GM21367 (cell line): Measurements from ENCODE around the gene PLCB1.

ENCODE experiments used
- ATAC-seq: cut with Tn5 transposase; IDR thresholded peaks from one replicate; pipeline ENCODE4 v1.9.1; 2021; ENCODE audit not compliant: unreplicated experiment

PLCB1 gene

GRCh38 chr20:8242827-8243724, 111.0 kb downstream of the PLCB1 start:
- no peak for ATAC-seq

DNA sequence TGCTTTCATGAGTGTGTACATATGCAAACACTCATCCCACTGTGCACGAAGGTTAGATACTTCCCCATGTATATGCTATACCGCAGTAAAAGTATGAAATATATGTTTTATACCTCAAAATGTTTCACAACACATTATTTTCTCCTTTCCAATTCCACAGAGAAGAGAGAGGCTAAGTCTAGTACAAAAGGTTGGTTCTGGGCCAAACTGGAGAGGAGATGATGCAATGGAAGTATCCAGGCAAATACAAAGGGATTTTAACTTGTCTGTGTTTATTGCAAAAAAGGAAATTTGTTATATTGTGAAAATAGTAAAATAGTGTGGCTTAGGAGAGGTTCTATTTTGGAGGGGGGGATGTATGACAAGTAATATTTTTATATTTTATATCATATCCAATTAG, 112.6 kb downstream of the PLCB1 start:
- ATAC-seq: no peak

DNA sequence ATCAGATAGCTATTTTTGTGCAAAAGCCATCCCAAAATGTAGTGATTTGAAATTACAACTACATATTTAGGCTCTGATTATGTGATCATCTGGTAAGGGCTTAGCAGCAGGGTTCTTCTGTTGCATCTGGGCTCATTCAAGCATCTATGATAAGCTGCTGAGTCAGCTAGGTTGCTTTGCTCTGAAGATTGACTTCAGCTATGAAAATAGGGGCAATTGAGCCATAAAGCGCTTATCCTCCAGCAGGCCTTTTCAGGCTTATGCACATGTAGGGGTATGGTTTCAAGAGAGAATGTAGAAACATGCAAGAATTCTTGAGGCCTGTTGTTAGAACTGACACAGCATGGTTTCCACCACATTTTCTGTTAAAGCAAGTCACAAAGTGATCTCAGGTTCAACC, 114.1 kb downstream of the PLCB1 start:
- no peak for ATAC-seq

GRCh38 chr20:8246716-8247115, 114.7 kb downstream of the PLCB1 start:
- no peak for ATAC-seq

DNA sequence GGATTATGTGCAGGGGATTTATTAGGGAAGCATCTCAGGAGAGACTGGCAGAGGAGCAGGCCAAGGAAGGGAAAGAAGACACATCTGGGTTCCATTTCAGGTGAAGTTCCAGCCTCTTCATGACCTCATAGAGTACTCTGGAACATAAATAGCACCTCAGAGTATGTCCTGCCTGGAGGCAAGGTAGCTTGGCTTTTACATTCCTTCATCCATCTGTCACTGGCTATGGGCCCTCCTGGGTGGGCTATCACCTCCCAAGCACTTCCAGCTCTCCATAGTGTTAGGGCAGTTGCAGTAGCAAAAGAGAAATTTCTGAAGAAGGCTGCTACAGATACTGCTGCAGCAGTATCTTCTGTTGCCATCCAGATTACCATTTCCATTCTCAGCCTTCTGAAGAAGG, 116.0 kb downstream of the PLCB1 start:
- ATAC-seq: no peak

- no peak for ATAC-seq
Measured at GRCh38 chr20:8249634-8250033, 117.6 kb downstream of the PLCB1 start.

DNA sequence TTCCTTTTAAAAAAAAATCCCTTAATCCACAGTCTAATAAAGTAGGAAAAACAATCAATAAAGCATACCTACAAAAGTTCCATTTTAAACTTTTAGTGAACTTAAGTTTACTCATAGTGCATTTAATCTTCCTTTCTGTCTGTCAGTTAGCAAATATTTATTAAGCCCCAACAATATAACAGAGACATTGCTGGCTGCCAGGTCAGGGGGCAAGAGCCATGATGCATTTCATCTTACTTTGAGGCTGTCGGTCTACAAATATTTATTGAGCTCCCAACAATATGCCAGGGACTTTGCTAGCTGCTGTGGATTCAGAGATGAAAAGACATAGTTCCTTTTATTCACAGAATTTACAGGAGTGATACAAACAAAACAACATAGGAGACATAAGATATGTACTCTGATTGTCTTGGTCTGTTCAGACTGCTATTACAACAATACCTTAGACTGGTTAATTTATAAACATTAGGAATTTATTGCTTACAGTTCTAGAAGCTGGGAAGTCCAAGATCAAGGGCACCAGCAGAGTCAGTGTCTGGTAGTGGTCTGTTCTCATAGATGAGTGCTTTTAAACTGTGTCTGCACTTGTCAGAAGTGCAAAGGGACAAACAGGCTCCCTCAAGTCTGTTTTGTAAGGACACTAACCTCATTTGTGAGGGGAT, 118.6 kb downstream of the PLCB1 start:
- ATAC-seq: no peak

- no peak for ATAC-seq
Measured at GRCh38 chr20:8251201-8251575, 119.1 kb downstream of the PLCB1 start.

- ATAC-seq: no peak
Measured at GRCh38 chr20:8254911-8255582, 123.0 kb downstream of the PLCB1 start.

- no peak for ATAC-seq
Measured at GRCh38 chr20:8255945-8256632, 124.0 kb downstream of the PLCB1 start.

- no peak for ATAC-seq
Measured at GRCh38 chr20:8260837-8261251, 128.8 kb downstream of the PLCB1 start.

GRCh38 chr20:8262721-8263120, 130.7 kb downstream of the PLCB1 start:
- ATAC-seq: no peak

DNA sequence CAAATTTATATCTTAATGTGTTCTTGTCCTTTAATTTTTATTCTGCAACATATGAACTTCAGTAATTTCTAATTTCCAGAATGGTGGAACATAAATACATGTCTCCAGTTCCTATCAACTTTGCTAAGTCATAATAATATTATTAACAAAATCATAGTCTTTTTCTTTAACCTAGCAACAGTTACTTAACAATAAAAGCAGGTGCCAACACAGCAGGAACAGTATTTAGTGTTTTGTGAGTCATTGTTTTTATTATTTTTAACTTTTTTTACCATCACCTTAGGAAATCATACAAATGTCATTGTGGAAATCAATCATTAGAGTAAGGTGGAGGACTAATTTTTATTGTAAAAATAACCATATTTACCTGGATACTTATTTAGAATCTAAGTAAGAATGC, 133.5 kb downstream of the PLCB1 start:
- no peak for ATAC-seq

- ATAC-seq: no peak
Measured at GRCh38 chr20:8267009-8267408, 134.9 kb downstream of the PLCB1 start.

GRCh38 chr20:8271727-8272126, 139.7 kb downstream of the PLCB1 start:
- ATAC-seq: no peak

DNA sequence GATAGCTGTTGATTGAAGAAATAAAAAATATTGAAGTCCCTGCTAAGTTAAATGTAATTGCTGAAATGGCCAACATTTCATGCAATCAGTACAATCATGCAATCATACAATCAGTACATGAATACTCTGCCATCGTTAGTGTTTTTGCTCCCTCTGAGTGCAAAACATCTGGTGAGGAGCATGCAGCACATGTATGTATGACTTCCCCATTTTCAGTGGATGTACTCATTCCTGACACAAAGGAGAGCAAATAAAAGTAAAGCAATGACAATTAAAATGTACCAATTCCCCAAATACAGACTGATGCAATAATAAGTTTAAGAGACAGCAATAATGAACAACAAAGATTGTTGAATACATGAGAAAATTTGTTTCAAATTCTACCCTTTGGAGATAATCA, 140.7 kb downstream of the PLCB1 start:
- no peak for ATAC-seq

GRCh38 chr20:8284902-8285301, 152.8 kb downstream of the PLCB1 start:
- ATAC-seq: no peak

GRCh38 chr20:8287340-8287739, 155.3 kb downstream of the PLCB1 start:
- no peak for ATAC-seq

DNA sequence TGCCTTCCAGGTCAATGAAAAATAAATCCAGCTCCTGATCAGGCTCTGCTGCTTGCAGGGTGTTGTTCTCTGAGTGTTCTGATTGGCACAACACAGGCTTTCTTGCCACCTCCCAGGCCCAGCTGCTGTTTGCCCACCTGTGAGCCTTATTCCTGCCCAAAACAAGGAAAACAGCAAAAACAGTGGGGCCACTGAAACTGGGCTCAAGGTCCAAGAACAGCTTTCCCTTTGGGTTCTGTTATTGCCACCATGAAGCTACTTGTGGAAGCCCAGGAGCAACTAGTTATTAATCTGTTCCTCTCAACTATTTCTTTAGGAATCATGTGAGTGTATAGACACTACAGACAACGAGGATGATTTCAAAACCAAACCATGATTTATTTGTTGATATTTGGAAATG, 159.1 kb downstream of the PLCB1 start:
- ATAC-seq: no peak

DNA sequence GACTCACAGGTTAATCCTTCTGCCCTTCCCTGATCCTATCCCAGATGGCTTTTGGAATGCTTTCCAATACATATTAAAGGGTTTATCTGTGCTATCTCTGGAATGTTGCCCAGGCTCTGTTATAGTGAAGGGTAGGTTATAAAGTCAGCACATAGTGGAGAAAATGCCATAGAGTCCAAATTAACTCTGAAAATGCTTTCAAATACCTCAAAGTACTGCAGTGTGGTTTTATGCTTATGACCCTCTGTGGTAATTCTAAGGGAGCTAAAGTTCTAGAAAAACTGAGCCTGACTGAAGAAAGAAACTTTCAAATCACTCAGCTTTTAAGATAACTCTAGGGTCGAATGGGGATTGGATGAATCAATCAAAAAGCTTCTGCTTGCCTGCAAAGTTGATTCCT, 159.8 kb downstream of the PLCB1 start:
- ATAC-seq: no peak

DNA sequence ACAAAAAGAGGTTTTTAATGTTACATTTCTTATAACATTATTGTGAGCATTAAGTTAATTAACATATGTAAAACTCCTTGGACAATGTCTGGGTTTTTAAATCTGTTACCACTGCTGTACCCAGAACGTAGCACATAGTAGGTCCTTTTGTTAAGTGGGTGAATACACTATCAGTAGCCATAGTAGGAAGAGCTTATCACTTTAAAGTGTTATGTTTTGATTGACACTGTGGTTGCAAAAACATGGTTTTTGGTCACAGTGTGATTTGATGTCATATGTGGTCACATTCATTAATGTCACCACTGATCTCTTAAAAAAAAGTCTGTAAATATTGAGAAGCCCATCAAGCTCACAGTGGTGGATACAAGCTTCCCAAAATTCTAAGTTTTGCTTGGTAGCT, 160.7 kb downstream of the PLCB1 start:
- ATAC-seq: no peak
